Naive thymus-derived CD8-positive, alpha-beta T cell (primary cell): Measurements from ENCODE around the gene LRRC3C. TPM values are rescaled to one million over a fixed set of nuclear protein-coding genes. Genes with fewer than 3 reads are reported as not detected.
"Not testable (repeated sequence)": the region's sequence is repeated elsewhere in the genome, so short reads cannot be mapped to it uniquely, and the experiment has no call there.

Experiments
- ATAC-seq, 2 donors: fragments of 150-1000 bp; cut with Tn5 transposase in 1 of 2; sonication (Bioruptor Pico), chemical (Tn5 transposase) in 1 of 2; 1 replicate in 1 of 2; 2 replicates in 1 of 2; pipeline ENCODE4 v1.10.0; 2021; ENCODE audit warnings: mild to moderate bottlenecking in 2 of 2, moderate library complexity in 2 of 2
- POLR2A ChIA-PET: fragments of 350-600 bp; sonication (Branson Sonifier 250); formaldehyde crosslinking; loops from one replicate; lab custom pipeline; 2021; ENCODE audit warnings: antibody characterized with exemption; lab: Charles Lee
- DNase-seq, 10 donors: peaks; one replicate each; pipeline versions ENCODE4 v3.0.0 to v3.0.0-alpha.2; 2020 to 2022
- H3K27ac Mint-ChIP-seq, 10 donors: one replicate each; pipeline ENCODE4 v1.8.0; 2020 to 2022; ENCODE audit warnings: mild to moderate bottlenecking in 10 of 10, mixed read lengths in 10 of 10, moderate library complexity in 4 of 10, inconsistent platforms in 1 of 10
- H3K27me3 Mint-ChIP-seq, 5 donors: one replicate each; pipeline ENCODE4 v1.8.0; 2021 to 2022; ENCODE audit warnings: mixed read lengths in 5 of 5
- H3K36me3 Mint-ChIP-seq, 3 donors: one replicate each; pipeline ENCODE4 v1.8.0; 2020 to 2022; ENCODE audit warnings: mixed read lengths in 3 of 3, mild to moderate bottlenecking in 2 of 3, inconsistent platforms in 1 of 3
- H3K4me1 Mint-ChIP-seq, 4 donors: one replicate each; pipeline ENCODE4 v1.8.0; 2021 to 2022; ENCODE audit warnings: mixed read lengths in 4 of 4
- H3K4me3 Mint-ChIP-seq, 10 donors: one replicate each; pipeline ENCODE4 v1.8.0; 2020 to 2022; ENCODE audit warnings: mild to moderate bottlenecking in 10 of 10, mixed read lengths in 10 of 10, moderate library complexity in 6 of 10, inconsistent platforms in 1 of 10
- H3K9me3 Mint-ChIP-seq, 9 donors: one replicate each; pipeline ENCODE4 v1.8.0; 2020 to 2022; ENCODE audit warnings: mixed read lengths in 9 of 9, mild to moderate bottlenecking in 3 of 9, inconsistent platforms in 1 of 9, moderate library complexity in 1 of 9
- polyA plus RNA-seq, 3 donors: library from polyadenylated mRNA; unstranded; fragments of 300-500 nt; fragmentation: Illumina TruSeq; gene quantifications; one replicate each; pipeline ENCODE4 v1.2.3, GENCODE V29; 2021
- total RNA-seq, 8 experiments: library from RNA in 2 of 8; stranded (reverse) in 2 of 8; gene quantifications; one replicate each; pipeline ENCODE4 v1.2.3 and lab custom pipeline; 2021 to 2026

Gene LRRC3C
- total and polyA plus RNA-seq, 5 experiments from 2014 or later = 0.44 TPM; not detected in 4

GRCh38 chr17:39938140-39938869 is 10.8 kb downstream of the LRRC3C start:
- no peak for DNase-seq
- Mint-ChIP-seq H3K4me1 (peaks cover 7 to 17% (median 12%) of the 10 kb centered on the region in 4 donors), H3K36me3 (no peaks in the 10 kb centered on the region), H3K4me3 (no peak overlapping the region), H3K27ac (no peak overlapping the region), H3K9me3 (no peaks in the 10 kb centered on the region), H3K27me3 (no peaks in the 10 kb centered on the region)
- no peak for ATAC-seq
- POLR2A ChIA-PET = interaction anchor here (2.0 kb wide), 1 partner anchor 12 kb away, joined by 9 read pairs; the partner anchor contains the start of gene ORMDL3

- DNase-seq (no peak), ATAC-seq (no peak)
- H3K9me3 Mint-ChIP-seq = no peaks in the 10 kb centered on the region
- no peaks in the 10 kb centered on the region for H3K36me3 Mint-ChIP-seq
- H3K27me3 Mint-ChIP-seq = no peaks in the 10 kb centered on the region
- POLR2A ChIA-PET = interaction anchor here (1.3 to 2.0 kb wide), 2 partner anchors 13 to 21 kb away, joined by 4 to 9 read pairs; partner anchors contain the start of genes GSDMB and ORMDL3
- H3K4me3 Mint-ChIP-seq = no peak overlapping the region
- H3K4me1 Mint-ChIP-seq = peaks cover 7 to 17% (median 12%) of the 10 kb centered on the region in 4 donors
- H3K27ac Mint-ChIP-seq = peak overlapping the region in 4 of 10 donors; percentile 11 to 95 (median 35)
These were observed 11.6 kb downstream of the LRRC3C start for GRCh38 chr17:39939106-39939505.

GRCh38 chr17:39939588-39940419 is 12.3 kb downstream of the LRRC3C start:
- POLR2A ChIA-PET = interaction anchor here (1.3 to 2.0 kb wide), 2 partner anchors 13 to 22 kb away, joined by 4 to 9 read pairs; partner anchors contain the start of genes GSDMB and ORMDL3
- H3K4me1 Mint-ChIP-seq = peaks cover 7 to 17% (median 12%) of the 10 kb centered on the region in 4 donors
- H3K27me3 Mint-ChIP-seq = no peaks in the 10 kb centered on the region
- H3K9me3 Mint-ChIP-seq = no peaks in the 10 kb centered on the region
- DNase-seq (peak in 6 of 10 donors; percentile 47 to 84 (median 54)), ATAC-seq (peak; percentile 97 to 98)
- peak overlapping the region; percentile 12 to 96 (median 64) for H3K27ac Mint-ChIP-seq
- H3K36me3 Mint-ChIP-seq = no peaks in the 10 kb centered on the region
- H3K4me3 Mint-ChIP-seq = peak overlapping the region in 3 of 10 donors; percentile 0 to 19 (median 9)

GRCh38 chr17:39943702-39944392 is 16.3 kb downstream of the LRRC3C start:
- DNase-seq = no peak

GRCh38 chr17:39944393-39944711 is 16.8 kb downstream of the LRRC3C start:
- Mint-ChIP-seq H3K4me3 (no peak overlapping the region), H3K27ac (no peak overlapping the region), H3K36me3 (no peaks in the 10 kb centered on the region), H3K9me3 (no peaks in the 10 kb centered on the region), H3K4me1 (peaks cover 13 to 33% (median 31%) of the 10 kb centered on the region in 4 donors), H3K27me3 (no peaks in the 10 kb centered on the region)
- no peak for ATAC-seq
- DNase-seq = no peak
- POLR2A ChIA-PET = interaction anchor here (1.0 kb wide), 1 partner anchor 18 kb away, joined by 3 read pairs; no protein-coding TSS in a partner anchor

More at GRCh38 chr17:39943702-39944392, 16.3 kb downstream of the LRRC3C start:
- no peak for ATAC-seq
- Mint-ChIP-seq H3K9me3 (no peaks in the 10 kb centered on the region), H3K27me3 (no peaks in the 10 kb centered on the region), H3K4me1 (peaks cover 13 to 34% (median 30%) of the 10 kb centered on the region in 4 donors), H3K27ac (no peak overlapping the region), H3K36me3 (no peaks in the 10 kb centered on the region), H3K4me3 (no peak overlapping the region)
- POLR2A ChIA-PET = interaction anchor here (1.0 kb wide), 1 partner anchor 18 kb away, joined by 3 read pairs; no protein-coding TSS in a partner anchor

GRCh38 chr17:39946551-39947330 is 19.2 kb downstream of the LRRC3C start:
- H3K27me3 Mint-ChIP-seq = no peaks in the 10 kb centered on the region
- peaks cover 12 to 31% (median 26%) of the 10 kb centered on the region in 4 donors for H3K4me1 Mint-ChIP-seq
- H3K36me3 Mint-ChIP-seq = no peaks in the 10 kb centered on the region
- H3K27ac Mint-ChIP-seq = peak overlapping the region in 4 of 10 donors; percentile 28 to 91 (median 72)
- POLR2A ChIA-PET = interaction anchor here (0.8 kb wide), 1 partner anchor 10 kb away, joined by 3 read pairs; no protein-coding TSS in a partner anchor
- ATAC-seq (no peak), DNase-seq (no peak)
- no peak overlapping the region for H3K4me3 Mint-ChIP-seq
- H3K9me3 Mint-ChIP-seq = no peaks in the 10 kb centered on the region

- not testable (repeated sequence) for ATAC-seq, H3K9me3 Mint-ChIP-seq, H3K27me3 Mint-ChIP-seq, H3K36me3 Mint-ChIP-seq, DNase-seq
- H3K4me3 Mint-ChIP-seq = peak overlapping the region in 5 of 10 donors; percentile 2 to 66 (median 18)
- H3K4me1 Mint-ChIP-seq = peaks cover 14 to 37% (median 35%) of the 10 kb centered on the region in 4 donors
- POLR2A ChIA-PET = interaction anchor here (7.1 kb wide), 1 partner anchor 22 kb away, joined by 46 read pairs; the partner anchor contains the start of genes LRRC3C and ORMDL3
- peak overlapping the region; percentile 0 to 89 (median 59) for H3K27ac Mint-ChIP-seq
These were observed 20.9 kb downstream of the LRRC3C start for GRCh38 chr17:39948489-39948828.

GRCh38 chr17:39949028-39949427 is 21.5 kb downstream of the LRRC3C start:
- Mint-ChIP-seq H3K4me1 (peaks cover 14 to 41% (median 39%) of the 10 kb centered on the region in 4 donors), H3K36me3 (no peaks in the 10 kb centered on the region), H3K27me3 (no peaks in the 10 kb centered on the region), H3K27ac (peak overlapping the region in 8 of 10 donors; percentile 19 to 89 (median 60)), H3K9me3 (no peaks in the 10 kb centered on the region), H3K4me3 (no peak overlapping the region)
- DNase-seq (no peak), ATAC-seq (no peak)
- POLR2A ChIA-PET = interaction anchor here (7.1 kb wide), 1 partner anchor 22 kb away, joined by 46 read pairs; the partner anchor contains the start of genes LRRC3C and ORMDL3

GRCh38 chr17:39950871-39951348 is 23.4 kb downstream of the LRRC3C start:
- POLR2A ChIA-PET = interaction anchor here (7.1 kb wide), 1 partner anchor 24 kb away, joined by 46 read pairs; the partner anchor contains the start of genes LRRC3C and ORMDL3
- Mint-ChIP-seq H3K4me1 (peaks cover 14 to 43% (median 39%) of the 10 kb centered on the region in 4 donors), H3K27me3 (no peaks in the 10 kb centered on the region), H3K4me3 (peak overlapping the region in 2 of 10 donors; percentile 25 to 38), H3K36me3 (no peaks in the 10 kb centered on the region), H3K27ac (peak overlapping the region in 1 of 10 donors; percentile 60), H3K9me3 (no peaks in the 10 kb centered on the region)
- DNase-seq = no peak
- no peak for ATAC-seq

GRCh38 chr17:39951924-39952679 is 24.6 kb downstream of the LRRC3C start:
- no peaks in the 10 kb centered on the region for H3K36me3 Mint-ChIP-seq
- POLR2A ChIA-PET = interaction anchor here (3.7 to 7.1 kb wide), 2 partner anchors 26 to 28 kb away, joined by 29 to 46 read pairs; partner anchors contain the start of genes LRRC3C, ORMDL3 and PSMD3
- H3K4me1 Mint-ChIP-seq = peaks cover 14 to 43% (median 39%) of the 10 kb centered on the region in 4 donors
- H3K27ac Mint-ChIP-seq = peak overlapping the region in 8 of 10 donors; percentile 16 to 88 (median 52)
- no peak for DNase-seq
- H3K27me3 Mint-ChIP-seq = no peaks in the 10 kb centered on the region
- peak overlapping the region; percentile 50 to 93 (median 70) for H3K4me3 Mint-ChIP-seq
- ATAC-seq = peak; percentile 2 to 14
- H3K9me3 Mint-ChIP-seq = no peaks in the 10 kb centered on the region
